HepG2 (cell line): Measurements from ENCODE around the gene TMPRSS7. TPM values are rescaled to one million over a fixed set of nuclear protein-coding genes. Genes with fewer than 3 reads are reported as not detected.

Source experiments
- CAMTA2 ChIP-seq: sonication (generic); formaldehyde crosslinking; IDR thresholded peaks from 2 replicates; pipeline ENCODE4 v1.4.0; 2020; ENCODE audit warnings: mild to moderate bottlenecking, missing genetic modification reagents, borderline replicate concordance
- CREM ChIP-seq, 2 experiments: sonication (generic) in 1 of 2; formaldehyde crosslinking in 1 of 2; IDR thresholded peaks; 2 replicates each; pipeline versions ENCODE4 v1.4.0 to v1.6.1; 2016 to 2020; ENCODE audit warnings: antibody characterized with exemption in 1 of 2, mild to moderate bottlenecking in 1 of 2, missing genetic modification reagents in 1 of 2
- IKZF4 ChIP-seq: sonication (generic); formaldehyde crosslinking; IDR thresholded peaks from 2 replicates; pipeline ENCODE4 v1.5.1; 2020; ENCODE audit warnings: borderline replicate concordance, mild to moderate bottlenecking, low read depth, missing genetic modification reagents; ENCODE audit errors: not compliant biosample characterization
- KDM5A ChIP-seq: fragments of 200-600 bp; sonication (generic); IDR thresholded peaks from 2 replicates; pipeline ENCODE4 v1.7.0; 2018; ENCODE audit warnings: antibody characterized with exemption, mild to moderate bottlenecking, low read length, borderline replicate concordance
- SMAD3 ChIP-seq: sonication (generic); formaldehyde crosslinking; IDR thresholded peaks from 2 replicates; pipeline ENCODE4 v1.4.0; 2020; ENCODE audit warnings: missing genetic modification reagents
- SRSF1 ChIP-seq: fragments of 200-400 bp; formaldehyde crosslinking; optimal IDR thresholded peaks from 2 replicates; pipeline ENCODE3; 2017; ENCODE audit warnings: mild to moderate bottlenecking, low read depth, low read length, moderate library complexity
- ZBTB20 ChIP-seq: sonication (generic); formaldehyde crosslinking; IDR thresholded peaks from 2 replicates; pipeline ENCODE4 v1.8.1; 2023; ENCODE audit warnings: missing genetic modification reagents, low read depth, mild to moderate bottlenecking, borderline replicate concordance
- ZBTB38 ChIP-seq: sonication (generic); formaldehyde crosslinking; IDR thresholded peaks from 2 replicates; pipeline ENCODE4 v1.5.1; 2020; ENCODE audit warnings: mild to moderate bottlenecking, missing genetic modification reagents
- ZFAT ChIP-seq: sonication (generic); formaldehyde crosslinking; conservative IDR thresholded peaks from 2 replicates; pipeline ENCODE4 v1.8.1; 2023; ENCODE audit warnings: missing genetic modification reagents, inconsistent platforms
- ZNF484 ChIP-seq: sonication (generic); formaldehyde crosslinking; IDR thresholded peaks from 2 replicates; pipeline ENCODE4 v1.5.1; 2020; ENCODE audit warnings: mild to moderate bottlenecking, low read depth, missing genetic modification reagents, borderline replicate concordance
- ZNF746 ChIP-seq: sonication (generic); formaldehyde crosslinking; IDR thresholded peaks from 2 replicates; pipeline ENCODE4 v1.8.0; 2022; ENCODE audit warnings: mild to moderate bottlenecking, missing genetic modification reagents
- polyA plus RNA-seq, 8 experiments: library from polyadenylated mRNA; depleted of rRNA in 3 of 8; stranded (reverse) in 7 of 8; unstranded in 1 of 8; fragments of >200 nt; fragmentation: Illumina TruSeq in 4 of 8; extraction: Trizol in 4 of 8; gene quantifications; 2 replicates each; pipeline versions ENCODE4 v1.2.1 to v1.2.3, GENCODE V29; 2011 to 2016; ENCODE audit warnings: low read depth in 4 of 8, missing spikeins in 1 of 8, mixed read lengths in 1 of 8; ENCODE audit not compliant: insufficient read depth in 1 of 8
- total RNA-seq, 5 experiments: library from RNA; depleted of rRNA; stranded (reverse); fragments of >200 nt; fragmentation: Illumina TruSeq; extraction: Trizol; gene quantifications; 2 replicates each; pipeline ENCODE4 v1.2.3, GENCODE V29; 2016; ENCODE audit warnings: low read depth in 1 of 5
- TF ChIP-seq, protein P1 (sequence below): sonication (generic); formaldehyde crosslinking; IDR thresholded peaks from 2 replicates; pipeline ENCODE4 v1.4.0; 2020; ENCODE audit warnings: missing genetic modification reagents
- TF ChIP-seq, protein P2 (sequence below): sonication (generic); formaldehyde crosslinking; IDR thresholded peaks from 2 replicates; pipeline ENCODE4 v1.5.1; 2020; ENCODE audit warnings: mild to moderate bottlenecking, moderate library complexity, missing genetic modification reagents
- TF ChIP-seq, protein P3 (sequence below): sonication (generic); formaldehyde crosslinking; IDR thresholded peaks from 2 replicates; pipeline ENCODE4 v1.5.0; 2020; ENCODE audit warnings: missing genetic modification reagents
- TF ChIP-seq, protein P4 (sequence below): sonication (generic); formaldehyde crosslinking; IDR thresholded peaks from 2 replicates; pipeline ENCODE4 v1.5.0; 2020; ENCODE audit warnings: mild to moderate bottlenecking, missing genetic modification reagents

TMPRSS7 gene
- total and polyA plus RNA-seq, 2 of the 13 experiments (the other 11 are each of a cell fraction or from before 2014, with no cell fraction given): not detected

DNA sequence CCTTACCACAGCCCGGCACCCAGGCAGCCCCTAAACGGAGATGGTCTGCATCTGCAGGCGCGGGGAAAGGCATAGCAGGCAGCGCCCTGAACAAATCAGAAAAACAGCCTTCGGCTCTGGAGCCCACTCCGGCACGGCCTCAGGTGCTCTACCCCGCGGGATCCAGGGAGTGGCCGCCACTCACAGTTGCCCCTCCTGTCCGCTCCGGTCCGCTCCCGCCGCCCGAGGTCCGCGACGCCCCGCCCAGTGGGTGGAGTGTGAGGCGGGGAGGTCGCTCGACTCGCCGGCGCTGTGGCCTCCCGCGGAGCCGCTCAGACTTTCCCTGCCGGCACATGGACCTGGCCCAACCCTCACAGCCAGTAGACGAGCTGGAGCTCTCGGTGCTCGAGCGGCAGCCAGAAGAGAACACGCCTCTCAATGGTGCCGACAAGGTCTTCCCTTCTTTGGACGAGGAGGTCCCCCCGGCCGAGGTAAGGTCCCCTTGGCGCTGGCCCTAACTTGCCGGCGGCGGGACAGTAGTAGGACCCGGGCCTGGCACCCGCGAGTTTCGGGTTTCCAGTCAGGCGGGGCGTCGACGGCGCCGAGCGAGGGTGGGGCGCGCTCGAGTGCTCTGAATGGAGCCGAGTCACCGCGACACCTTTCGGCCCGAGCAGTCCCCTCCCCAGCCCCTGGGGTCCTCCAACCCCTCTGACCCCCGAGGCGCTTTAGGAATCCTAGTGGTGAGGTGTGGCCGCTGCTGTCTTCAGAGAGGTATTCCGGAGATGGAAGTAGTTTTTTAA, 51.7 kb downstream of the TMPRSS7 start, which contains the start of gene C3orf52 (continued):
- TF ChIP-seq, protein P1, sequence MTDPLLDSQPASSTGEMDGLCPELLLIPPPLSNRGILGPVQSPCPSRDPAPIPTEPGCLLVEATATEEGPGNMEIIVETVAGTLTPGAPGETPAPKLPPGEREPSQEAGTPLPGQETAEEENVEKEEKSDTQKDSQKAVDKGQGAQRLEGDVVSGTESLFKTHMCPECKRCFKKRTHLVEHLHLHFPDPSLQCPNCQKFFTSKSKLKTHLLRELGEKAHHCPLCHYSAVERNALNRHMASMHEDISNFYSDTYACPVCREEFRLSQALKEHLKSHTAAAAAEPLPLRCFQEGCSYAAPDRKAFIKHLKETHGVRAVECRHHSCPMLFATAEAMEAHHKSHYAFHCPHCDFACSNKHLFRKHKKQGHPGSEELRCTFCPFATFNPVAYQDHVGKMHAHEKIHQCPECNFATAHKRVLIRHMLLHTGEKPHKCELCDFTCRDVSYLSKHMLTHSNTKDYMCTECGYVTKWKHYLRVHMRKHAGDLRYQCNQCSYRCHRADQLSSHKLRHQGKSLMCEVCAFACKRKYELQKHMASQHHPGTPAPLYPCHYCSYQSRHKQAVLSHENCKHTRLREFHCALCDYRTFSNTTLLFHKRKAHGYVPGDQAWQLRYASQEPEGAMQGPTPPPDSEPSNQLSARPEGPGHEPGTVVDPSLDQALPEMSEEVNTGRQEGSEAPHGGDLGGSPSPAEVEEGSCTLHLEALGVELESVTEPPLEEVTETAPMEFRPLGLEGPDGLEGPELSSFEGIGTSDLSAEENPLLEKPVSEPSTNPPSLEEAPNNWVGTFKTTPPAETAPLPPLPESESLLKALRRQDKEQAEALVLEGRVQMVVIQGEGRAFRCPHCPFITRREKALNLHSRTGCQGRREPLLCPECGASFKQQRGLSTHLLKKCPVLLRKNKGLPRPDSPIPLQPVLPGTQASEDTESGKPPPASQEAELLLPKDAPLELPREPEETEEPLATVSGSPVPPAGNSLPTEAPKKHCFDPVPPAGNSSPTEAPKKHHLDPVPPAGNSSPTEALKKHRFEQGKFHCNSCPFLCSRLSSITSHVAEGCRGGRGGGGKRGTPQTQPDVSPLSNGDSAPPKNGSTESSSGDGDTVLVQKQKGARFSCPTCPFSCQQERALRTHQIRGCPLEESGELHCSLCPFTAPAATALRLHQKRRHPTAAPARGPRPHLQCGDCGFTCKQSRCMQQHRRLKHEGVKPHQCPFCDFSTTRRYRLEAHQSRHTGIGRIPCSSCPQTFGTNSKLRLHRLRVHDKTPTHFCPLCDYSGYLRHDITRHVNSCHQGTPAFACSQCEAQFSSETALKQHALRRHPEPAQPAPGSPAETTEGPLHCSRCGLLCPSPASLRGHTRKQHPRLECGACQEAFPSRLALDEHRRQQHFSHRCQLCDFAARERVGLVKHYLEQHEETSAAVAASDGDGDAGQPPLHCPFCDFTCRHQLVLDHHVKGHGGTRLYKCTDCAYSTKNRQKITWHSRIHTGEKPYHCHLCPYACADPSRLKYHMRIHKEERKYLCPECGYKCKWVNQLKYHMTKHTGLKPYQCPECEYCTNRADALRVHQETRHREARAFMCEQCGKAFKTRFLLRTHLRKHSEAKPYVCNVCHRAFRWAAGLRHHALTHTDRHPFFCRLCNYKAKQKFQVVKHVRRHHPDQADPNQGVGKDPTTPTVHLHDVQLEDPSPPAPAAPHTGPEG: 0 out of 2 replicates have a peak, but pooled peaks have one; percentile 48
- TF ChIP-seq SRSF1 (no peak), CAMTA2 (CRISPR knock-in tag) (no peak), IKZF4 (no peak), ZFAT (no peak), SMAD3 (CRISPR knock-in tag) (no peak), ZBTB20 (0 out of 2 replicates have a peak, but pooled peaks have one; percentile 62), ZNF746 (no peak), CREM (IDR thresholded peaks at IDR 0.05) (no peak), CREM (CRISPR knock-in tag; IDR thresholded peaks at IDR 0.05) (no peak), KDM5A (no peak), ZBTB38 (0 out of 2 replicates have a peak, but pooled peaks have one; percentile 44), ZNF484 (CRISPR knock-in tag) (no peak)
- TF ChIP-seq, protein P2, sequence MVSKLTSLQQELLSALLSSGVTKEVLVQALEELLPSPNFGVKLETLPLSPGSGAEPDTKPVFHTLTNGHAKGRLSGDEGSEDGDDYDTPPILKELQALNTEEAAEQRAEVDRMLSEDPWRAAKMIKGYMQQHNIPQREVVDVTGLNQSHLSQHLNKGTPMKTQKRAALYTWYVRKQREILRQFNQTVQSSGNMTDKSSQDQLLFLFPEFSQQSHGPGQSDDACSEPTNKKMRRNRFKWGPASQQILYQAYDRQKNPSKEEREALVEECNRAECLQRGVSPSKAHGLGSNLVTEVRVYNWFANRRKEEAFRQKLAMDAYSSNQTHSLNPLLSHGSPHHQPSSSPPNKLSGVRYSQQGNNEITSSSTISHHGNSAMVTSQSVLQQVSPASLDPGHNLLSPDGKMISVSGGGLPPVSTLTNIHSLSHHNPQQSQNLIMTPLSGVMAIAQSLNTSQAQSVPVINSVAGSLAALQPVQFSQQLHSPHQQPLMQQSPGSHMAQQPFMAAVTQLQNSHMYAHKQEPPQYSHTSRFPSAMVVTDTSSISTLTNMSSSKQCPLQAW (CRISPR knock-in tag): 0 out of 2 replicates have a peak, but pooled peaks have one; percentile 19
- TF ChIP-seq, protein P3, sequence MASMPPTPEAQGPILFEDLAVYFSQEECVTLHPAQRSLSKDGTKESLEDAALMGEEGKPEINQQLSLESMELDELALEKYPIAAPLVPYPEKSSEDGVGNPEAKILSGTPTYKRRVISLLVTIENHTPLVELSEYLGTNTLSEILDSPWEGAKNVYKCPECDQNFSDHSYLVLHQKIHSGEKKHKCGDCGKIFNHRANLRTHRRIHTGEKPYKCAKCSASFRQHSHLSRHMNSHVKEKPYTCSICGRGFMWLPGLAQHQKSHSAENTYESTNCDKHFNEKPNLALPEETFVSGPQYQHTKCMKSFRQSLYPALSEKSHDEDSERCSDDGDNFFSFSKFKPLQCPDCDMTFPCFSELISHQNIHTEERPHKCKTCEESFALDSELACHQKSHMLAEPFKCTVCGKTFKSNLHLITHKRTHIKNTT (CRISPR knock-in tag): no peak
- TF ChIP-seq, protein P4, sequence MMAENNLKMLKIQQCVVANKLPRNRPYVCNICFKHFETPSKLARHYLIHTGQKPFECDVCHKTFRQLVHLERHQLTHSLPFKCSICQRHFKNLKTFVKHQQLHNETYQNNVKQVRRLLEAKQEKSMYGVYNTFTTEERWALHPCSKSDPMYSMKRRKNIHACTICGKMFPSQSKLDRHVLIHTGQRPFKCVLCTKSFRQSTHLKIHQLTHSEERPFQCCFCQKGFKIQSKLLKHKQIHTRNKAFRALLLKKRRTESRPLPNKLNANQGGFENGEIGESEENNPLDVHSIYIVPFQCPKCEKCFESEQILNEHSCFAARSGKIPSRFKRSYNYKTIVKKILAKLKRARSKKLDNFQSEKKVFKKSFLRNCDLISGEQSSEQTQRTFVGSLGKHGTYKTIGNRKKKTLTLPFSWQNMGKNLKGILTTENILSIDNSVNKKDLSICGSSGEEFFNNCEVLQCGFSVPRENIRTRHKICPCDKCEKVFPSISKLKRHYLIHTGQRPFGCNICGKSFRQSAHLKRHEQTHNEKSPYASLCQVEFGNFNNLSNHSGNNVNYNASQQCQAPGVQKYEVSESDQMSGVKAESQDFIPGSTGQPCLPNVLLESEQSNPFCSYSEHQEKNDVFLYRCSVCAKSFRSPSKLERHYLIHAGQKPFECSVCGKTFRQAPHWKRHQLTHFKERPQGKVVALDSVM (CRISPR knock-in tag): peak; percentile 22; the same call in 1 of the 2 replicates
